Measurements from ENCODE around the gene CYP2D6.
"Not testable (repeated sequence)": the region's sequence is repeated elsewhere in the genome, so short reads cannot be mapped to it uniquely, and the experiment has no call there.

CYP2D6 gene

DNA sequence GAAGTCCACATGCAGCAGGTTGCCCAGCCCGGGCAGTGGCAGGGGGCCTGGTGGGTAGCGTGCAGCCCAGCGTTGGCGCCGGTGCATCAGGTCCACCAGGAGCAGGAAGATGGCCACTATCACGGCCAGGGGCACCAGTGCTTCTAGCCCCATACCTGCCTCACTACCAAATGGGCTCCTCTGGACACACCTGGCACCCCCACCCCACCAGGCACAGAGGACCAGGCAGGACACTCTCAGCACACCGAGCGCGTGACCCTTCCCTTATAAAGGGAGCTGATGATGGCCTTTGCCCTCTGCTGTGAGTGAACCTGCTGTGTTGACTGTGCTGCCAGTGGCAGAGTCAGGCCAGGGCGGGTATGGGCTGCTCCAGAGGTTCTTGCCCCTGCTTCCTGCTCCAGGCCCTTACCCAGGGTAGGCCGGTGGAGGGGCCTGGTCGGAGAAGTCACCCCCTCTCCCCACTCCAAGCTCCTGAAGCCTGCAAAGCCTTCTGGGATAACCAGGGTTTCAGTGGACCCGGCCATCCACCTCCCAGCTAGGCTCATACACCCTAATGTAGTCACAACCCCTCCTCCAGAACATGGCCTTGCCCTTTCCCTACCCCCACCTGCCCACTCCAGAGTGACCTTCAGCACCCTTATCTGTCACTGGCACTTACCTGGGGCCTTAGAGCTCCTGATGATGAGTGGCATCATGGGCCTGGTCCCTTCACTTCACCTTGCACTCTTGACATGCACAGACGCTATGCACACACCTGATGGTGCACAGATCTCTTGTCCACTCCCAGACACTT is at the start of gene CYP2D6:
Gene CYP2D6, minus strand, starts transcription at position 172 of the 793 bp plus-strand sequence. Its CDS starts 19 bp downstream, at position 153.
- DNase-seq = not testable (repeated sequence)

DNA sequence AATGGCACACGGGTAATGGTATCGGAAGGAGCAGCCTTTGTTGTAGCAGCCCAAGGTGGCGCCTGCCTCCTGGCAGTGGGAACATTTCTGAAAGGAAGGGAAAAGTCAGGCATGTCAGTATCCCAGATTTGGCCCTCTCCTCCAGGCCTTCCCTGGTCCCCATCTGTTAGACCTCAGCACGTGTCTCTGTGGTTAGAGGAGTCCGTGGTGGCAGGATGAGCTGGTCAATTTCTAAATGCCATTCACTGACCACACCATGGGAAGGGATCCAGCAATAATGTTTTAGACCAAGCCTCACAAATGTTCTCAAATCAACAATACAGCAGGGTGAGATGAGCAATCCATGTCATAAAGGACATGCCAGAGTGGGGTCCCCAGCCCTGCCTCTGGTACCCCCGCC is 49.0 kb upstream of the CYP2D6 start:
- no peak for DNase-seq

DNA sequence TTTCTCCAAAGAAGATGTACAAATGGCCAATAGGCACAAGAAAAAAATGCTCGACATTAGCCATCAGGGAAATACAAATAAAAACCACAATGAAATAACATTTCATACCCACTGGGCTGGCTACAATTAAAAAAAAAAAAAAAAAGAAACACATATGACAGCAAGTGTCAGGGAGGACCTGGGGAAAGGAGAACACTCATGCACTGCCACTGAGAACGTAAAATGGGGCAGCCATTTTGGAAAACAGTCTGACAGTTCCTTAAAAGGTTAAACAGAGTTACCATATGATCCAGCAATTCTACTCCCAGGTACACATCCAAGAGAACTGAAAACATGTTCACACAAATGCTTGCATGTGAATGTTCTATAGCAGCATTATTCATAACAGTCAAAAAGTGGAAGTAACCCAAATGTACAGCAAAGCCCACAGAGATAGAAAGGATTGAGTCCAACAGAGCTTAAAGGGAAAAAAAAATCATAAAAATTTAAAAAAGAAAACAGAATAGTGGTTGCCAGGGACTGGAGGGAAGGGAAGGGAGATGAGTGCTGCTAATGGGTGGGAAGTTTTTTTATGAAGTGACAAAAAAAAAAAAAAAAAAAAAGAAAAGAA is 48.4 kb upstream of the CYP2D6 start:
- no peak for DNase-seq

GRCh38 chr22:42177891-42178336 is 47.3 kb upstream of the CYP2D6 start:
- no peak for DNase-seq

DNA sequence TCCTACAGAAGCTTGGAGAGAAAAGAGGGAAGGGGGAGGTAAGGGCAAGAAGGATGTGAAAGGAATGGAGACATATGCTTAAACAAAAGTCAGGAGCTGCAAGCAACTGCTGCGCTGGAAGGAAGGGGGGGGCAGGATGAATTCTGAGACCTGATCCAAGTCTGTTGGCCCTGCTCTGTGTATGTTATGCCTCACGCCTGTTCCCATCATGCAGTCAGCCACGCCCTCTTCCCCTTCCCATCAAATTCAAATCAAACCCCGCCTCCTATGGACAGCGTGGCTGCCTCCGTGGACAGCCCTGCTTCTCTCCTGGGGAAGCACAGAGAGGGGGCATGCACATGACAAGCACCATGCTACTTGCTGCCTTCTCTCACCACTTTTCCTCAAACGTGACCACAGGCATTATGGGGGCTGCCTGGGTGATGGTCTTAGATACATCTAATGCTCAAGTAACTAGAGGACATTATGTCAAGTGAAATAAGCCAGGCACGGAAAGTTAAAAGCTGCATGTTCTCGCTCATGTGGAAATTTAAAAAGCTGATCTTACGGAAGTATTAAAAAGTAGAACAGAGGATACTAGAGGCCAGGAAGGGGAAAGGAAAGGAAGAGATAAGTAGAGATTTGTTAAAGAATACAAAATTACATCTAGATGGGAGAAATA is 45.8 kb upstream of the CYP2D6 start:
- no peak for DNase-seq

DNA sequence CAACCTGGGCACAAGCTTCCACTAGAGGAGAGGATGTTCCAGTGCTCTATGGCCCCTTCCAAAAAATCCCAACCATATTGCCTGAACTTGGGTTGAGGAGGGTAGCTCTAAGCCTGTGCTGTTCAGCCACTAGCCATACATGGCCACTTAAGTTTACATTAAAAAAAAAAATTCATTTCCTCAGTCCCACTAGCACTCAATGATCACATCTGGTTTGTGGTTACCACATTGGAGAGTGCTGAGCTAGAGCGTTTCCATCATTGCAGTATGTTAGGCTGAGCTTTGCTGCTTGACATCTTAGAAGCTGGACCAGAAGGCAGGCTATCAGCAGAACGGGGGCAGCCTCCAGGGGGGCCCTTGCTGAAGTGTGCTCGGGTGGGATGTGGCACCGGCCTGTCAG is 43.5 kb upstream of the CYP2D6 start:
- no peak for DNase-seq

DNA sequence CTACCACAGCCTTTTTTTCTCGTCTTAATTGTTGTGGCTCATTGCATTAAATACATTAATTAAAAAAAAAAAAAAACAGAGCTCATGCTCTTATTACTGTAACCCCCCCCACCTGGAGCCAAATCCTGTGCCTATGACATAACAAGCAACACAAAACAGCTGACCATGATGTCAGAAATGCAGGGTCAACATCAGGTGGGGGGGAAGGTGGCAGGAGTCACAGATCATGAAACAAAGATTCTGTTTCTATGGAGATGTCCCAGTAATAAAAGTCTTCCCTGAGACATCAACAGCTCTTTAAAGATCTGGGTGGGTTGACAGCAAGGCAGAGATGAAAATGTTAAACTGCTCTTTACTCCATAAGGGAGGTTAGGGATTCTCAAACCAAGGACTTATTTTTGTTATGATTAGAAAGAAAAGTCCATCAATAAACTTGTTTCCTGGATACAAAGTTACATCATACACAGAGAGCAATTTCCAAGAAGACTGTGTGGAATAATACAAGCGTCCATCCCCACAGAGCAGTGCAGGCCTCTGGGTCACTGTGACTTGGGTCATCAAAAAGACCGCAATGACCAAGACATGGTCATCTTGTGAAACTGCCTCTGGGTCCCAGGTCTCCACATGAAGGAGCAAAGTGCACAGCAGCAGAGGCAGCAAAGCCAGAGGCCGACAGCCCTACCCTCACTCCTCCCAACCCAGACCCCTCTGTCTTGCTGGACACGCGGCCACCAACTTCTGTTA is 42.7 kb upstream of the CYP2D6 start:
- DNase-seq = no peak

GRCh38 chr22:42172773-42173172 is 42.2 kb upstream of the CYP2D6 start:
- no peak for DNase-seq

DNA sequence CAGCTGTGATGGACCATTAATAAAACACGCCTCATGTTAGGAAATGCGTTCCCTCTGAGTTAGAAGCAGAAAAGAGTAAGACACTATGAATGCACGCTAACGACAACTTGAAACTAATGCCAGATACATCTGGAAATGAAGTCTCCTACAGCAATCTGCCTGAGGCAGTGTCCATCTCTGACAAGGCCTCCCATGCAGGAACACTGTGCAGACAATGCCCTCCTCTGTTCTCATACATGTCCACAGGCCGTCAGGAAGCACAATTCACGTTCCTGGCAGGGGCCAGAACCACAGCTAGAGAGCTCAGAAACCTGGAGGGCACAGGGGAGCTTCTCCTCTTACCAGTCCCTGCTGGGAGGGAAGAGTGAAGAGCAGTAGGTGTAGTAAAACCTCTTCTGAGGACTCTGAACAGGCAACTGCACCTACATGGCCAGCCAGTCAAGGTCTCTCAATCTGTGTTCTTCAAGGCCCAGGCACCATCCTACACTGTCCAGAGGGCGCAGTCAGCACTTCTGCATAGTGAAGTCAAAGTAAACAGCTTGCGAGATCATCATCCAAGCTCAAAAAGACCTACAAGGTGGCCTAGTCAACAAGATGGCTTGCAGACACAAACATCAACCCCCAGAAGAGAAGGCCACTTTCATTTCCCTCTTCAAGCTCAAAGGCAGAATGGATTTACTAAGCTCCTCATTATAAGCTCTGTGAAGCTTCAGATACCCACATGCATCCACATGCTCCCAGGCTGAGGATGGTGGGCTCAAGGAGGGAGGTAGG is 41.5 kb upstream of the CYP2D6 start:
- no peak for DNase-seq

GRCh38 chr22:42171417-42171816 is 40.8 kb upstream of the CYP2D6 start:
- no peak for DNase-seq

GRCh38 chr22:42170946-42171345 is 40.3 kb upstream of the CYP2D6 start:
- no peak for DNase-seq

- peak; percentile 76 for DNase-seq
Measured at GRCh38 chr22:42169055-42169469, 38.5 kb upstream of the CYP2D6 start.

DNA sequence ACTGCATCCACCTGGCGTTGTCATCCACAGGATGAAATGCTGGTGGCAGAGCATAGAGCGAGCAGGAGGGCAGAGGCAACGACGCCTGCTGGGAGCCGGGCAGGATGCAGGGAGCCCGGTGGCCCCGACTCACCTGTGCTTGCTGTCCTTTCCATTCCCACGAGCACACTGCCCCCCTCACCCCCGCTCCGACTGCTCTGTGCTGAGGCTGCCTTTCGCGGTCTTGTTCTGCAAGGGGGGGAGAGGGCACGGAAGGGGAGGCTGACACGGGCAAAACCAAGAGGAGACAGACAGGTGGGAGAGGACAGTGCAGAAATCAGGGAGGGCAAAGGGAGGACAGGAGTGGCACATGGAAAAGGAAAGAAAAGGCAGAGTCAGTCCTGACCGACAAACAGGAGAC is 37.9 kb upstream of the CYP2D6 start:
- no peak for DNase-seq

- no peak for DNase-seq
Measured at GRCh38 chr22:42167066-42167465, 36.5 kb upstream of the CYP2D6 start.

DNA sequence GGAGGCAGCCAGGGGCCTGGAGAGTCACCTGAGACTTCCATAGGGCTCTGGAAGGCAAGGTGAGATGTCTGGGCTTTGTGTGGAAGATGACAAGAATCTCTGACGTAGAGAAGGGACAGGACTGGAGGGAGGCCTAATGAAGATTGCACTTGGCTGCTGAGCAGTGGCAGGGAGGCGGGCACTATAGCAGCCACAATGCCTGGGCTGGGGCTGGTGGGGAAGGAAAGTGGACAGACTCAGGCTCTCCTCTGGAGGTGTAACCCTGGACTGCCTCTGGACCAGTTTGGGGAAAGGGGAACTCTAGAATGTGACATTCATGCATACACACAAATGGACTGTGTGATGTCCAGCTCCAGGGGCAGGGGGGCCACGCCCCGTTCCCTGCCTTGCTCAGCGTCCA is 34.3 kb upstream of the CYP2D6 start:
- DNase-seq = no peak

DNA sequence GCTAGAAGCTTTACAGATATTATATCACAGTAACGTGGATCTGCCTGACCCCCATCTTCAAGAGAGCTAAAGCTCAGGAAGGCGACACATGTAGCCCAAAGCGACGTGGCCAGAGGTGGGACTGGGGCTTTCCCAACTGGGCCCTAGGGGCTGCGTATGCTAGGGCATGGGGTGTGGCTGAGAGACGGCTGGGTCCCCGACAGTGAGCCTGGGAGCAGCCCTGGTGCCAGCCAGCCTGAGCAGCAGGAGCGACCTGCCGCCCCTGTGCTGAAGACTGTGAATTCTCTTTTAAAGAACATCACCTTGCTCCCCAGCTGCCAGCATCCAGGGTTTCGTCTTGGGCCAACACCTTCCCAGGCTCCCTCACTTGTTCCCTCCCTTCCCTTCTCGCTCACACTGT is 32.9 kb upstream of the CYP2D6 start:
- no peak for DNase-seq

DNA sequence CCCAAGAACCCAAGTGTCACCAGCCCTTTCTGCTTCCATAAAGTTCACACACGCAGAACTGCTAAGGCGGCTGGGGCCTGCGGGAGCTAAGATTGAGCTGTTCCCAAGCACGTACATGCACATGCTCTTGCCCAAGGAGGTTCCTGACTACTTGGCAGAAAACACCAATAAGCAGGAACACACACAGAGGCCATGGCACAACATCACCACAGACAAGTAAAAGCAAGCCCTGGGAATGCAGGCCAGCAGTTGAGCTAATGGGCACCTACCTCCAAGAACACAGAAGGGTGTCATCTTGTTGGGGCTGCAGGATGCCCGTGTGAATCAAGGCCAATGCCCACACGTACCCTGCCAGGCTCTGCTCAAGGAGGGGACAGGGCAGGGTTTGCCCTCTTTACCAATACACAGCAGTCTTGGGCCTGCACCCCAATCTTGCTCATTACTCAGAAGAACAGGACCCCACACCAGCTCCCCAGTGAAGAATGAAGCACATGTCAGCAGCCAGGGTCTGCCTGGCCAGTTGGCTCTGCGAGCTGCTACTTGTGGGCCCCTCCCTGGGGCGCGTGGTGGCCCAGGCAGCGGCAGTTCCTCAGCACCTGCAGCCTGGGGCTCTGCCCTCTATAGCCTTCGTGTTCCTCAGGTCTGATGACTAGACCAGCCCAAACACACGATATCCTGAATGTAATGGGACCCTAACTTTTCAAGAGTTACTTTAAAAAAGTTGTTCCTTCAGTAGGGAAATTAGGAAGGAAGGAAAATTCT is 32.3 kb upstream of the CYP2D6 start:
- no peak for DNase-seq

DNA sequence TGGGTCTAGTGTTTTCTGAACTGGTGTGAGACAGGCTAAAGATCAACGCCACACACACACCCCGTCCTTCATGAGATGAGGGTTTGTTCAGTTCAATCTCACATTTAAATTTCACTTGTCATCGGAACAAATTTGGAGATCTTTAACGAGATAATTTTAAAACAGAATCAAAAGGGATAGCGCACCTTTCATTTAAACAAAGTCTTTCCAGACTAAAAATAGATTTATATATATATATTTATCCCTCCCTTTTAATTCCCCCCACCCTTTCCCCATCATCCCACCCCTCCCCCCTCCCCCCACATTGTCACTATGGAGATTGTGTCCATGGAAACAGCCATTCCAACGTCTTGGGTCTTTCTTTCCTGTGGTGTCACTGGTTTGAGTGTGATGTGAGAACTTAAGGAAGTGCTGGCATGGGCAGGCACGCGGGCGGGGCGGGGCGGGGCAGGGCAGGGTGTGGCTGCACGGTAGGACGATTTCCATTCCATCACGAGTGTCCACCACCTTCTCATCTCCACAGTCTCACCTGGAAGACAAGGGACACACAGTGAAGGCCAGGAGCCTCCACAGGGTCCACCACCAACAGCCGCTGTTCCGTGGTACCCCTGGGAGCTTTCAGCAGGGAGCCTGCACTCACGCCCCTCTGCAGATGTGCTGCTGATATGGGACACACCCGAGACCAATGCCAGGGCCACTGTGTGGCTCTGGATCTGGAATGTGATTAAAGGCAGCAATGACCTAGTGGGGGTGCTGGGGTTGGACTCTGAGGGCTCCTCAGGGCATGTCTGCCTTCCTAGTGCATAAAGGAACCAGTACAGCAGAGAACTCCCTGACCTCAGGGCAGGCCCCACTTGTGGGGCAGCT is 30.5 kb upstream of the CYP2D6 start:
- DNase-seq = no peak

GRCh38 chr22:42160251-42160650 is 29.6 kb upstream of the CYP2D6 start:
- no peak for DNase-seq

DNA sequence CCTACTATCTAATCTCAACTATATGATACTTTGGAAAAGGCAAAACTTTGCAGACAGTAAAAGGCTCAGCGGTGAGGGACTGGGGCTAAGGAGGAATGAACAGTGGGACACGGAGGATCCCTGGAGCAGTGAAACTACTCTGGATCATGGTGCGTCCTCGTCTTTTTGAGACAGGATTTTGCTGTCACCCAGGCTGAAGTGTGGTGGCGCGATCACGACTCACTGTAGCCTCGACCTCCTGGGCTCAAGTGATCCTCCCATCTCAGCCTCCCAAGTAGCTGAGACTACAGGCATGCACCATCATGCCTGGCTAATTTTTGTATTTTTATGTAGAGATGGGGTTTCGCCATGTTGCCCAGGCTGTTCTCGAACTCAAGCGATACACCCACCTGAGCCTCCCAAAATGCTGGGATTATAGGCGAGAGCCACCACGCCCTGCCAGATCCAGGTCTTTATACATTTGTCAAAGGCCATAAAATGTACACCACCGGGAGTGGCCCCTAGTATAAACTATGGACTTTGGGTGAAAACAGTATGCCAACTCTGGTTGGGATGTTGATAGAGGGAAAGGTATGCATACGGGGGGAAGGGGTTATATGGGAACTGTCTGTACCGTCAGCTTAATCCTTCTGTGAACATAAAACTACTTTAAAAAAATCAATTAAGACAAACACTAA is 28.0 kb upstream of the CYP2D6 start:
- DNase-seq = no peak

All from activated T-cell treated with anti-CD3 and anti-CD28 coated beads, Interleukin-2, amount 50 U/mL, for 1 hour (primary cell).